GM23338 (cell line): ENCODE results near the gene SAA1. TPM values are rescaled to one million over a fixed set of nuclear protein-coding genes. Genes with fewer than 3 reads are reported as not detected.

Source experiments
- ATAC-seq: fragments of 200-7000 bp; cut with Tn5 transposase; 3 replicates; pipeline ENCODE4 v1.9.1; 2020
- DNase-seq: peaks from one replicate; pipeline ENCODE4 v3.0.0-alpha.2; 2015; ENCODE audit warnings: low spot score
- H2AFZ ChIP-seq: fragments of 200-600 bp; sonication (generic); 2 replicates; pipeline ENCODE4 v1.8.0; 2016; ENCODE audit warnings: antibody characterized with exemption, mild to moderate bottlenecking, moderate library complexity
- H3F3A ChIP-seq: fragments of 200-600 bp; sonication (generic); replicated peaks from 2 replicates; pipeline ENCODE4 v1.8.0; 2017; ENCODE audit warnings: antibody characterized with exemption, mixed run types, low read depth
- H3K27ac ChIP-seq: fragments of 200-600 bp; sonication (generic); 2 replicates; pipeline ENCODE4 v1.6.1; 2016; ENCODE audit warnings: low read depth
- H3K27me3 ChIP-seq: fragments of 200-600 bp; sonication (generic); 2 replicates; pipeline ENCODE4 v1.8.0; 2016; ENCODE audit warnings: mild to moderate bottlenecking, mixed run types, moderate library complexity; ENCODE audit not compliant: insufficient read depth
- H3K36me3 ChIP-seq: fragments of 200-600 bp; sonication (generic); 2 replicates; pipeline ENCODE4 v1.8.0; 2016; ENCODE audit warnings: mild to moderate bottlenecking; ENCODE audit not compliant: insufficient read depth
- H3K4me1 ChIP-seq: fragments of 200-600 bp; sonication (generic); 2 replicates; pipeline ENCODE4 v1.8.0; 2016; ENCODE audit warnings: mild to moderate bottlenecking, moderate library complexity; ENCODE audit not compliant: insufficient read depth
- H3K4me2 ChIP-seq: fragments of 200-600 bp; sonication (generic); 2 replicates; pipeline ENCODE4 v1.7.1; 2017; ENCODE audit warnings: mixed run types
- H3K4me3 ChIP-seq: fragments of 200-600 bp; sonication (generic); 2 replicates; pipeline ENCODE4 v1.6.1; 2016; ENCODE audit warnings: mixed run types
- H3K79me2 ChIP-seq: fragments of 200-600 bp; sonication (generic); replicated peaks from 2 replicates; pipeline ENCODE4 v1.8.0; 2017; ENCODE audit warnings: mild to moderate bottlenecking; ENCODE audit not compliant: insufficient read depth
- H3K9me2 ChIP-seq: fragments of 200-600 bp; sonication (generic); 2 replicates; pipeline ENCODE4 v1.8.0; 2017; ENCODE audit not compliant: insufficient read depth
- H4K20me1 ChIP-seq: fragments of 200-600 bp; sonication (generic); replicated peaks from 2 replicates; pipeline ENCODE4 v1.8.0; 2017; ENCODE audit warnings: mild to moderate bottlenecking; ENCODE audit not compliant: insufficient read depth
- H3K27ac Mint-ChIP-seq: 2 replicates; pipeline ENCODE4 v1.8.0; 2020; ENCODE audit warnings: inconsistent platforms, mild to moderate bottlenecking, moderate library complexity, mixed read lengths
- H3K27me3 Mint-ChIP-seq: 3 replicates; pipeline ENCODE4 v1.8.0; 2022; ENCODE audit warnings: low read depth, mild to moderate bottlenecking, moderate library complexity, mixed read lengths, inconsistent platforms; ENCODE audit not compliant: insufficient read depth, poor library complexity
- H3K36me3 Mint-ChIP-seq: 3 replicates; pipeline ENCODE4 v1.8.0; 2021; ENCODE audit warnings: low read depth, mild to moderate bottlenecking, inconsistent platforms, moderate library complexity, mixed read lengths
- H3K4me1 Mint-ChIP-seq: 3 replicates; pipeline ENCODE4 v1.8.0; 2020; ENCODE audit warnings: mild to moderate bottlenecking, inconsistent platforms, mixed read lengths
- H3K4me3 Mint-ChIP-seq: 3 replicates; pipeline ENCODE4 v1.8.0; 2021; ENCODE audit warnings: moderate library complexity, mild to moderate bottlenecking, inconsistent platforms, mixed read lengths
- H3K9me3 Mint-ChIP-seq: 3 replicates; pipeline ENCODE4 v1.8.0; 2020; ENCODE audit warnings: moderate library complexity, mild to moderate bottlenecking, inconsistent platforms, mixed read lengths
- CREB1 ChIP-seq: fragments of 250-450 bp; sonication (Bioruptor Pico); IDR thresholded peaks from 2 replicates; pipeline ENCODE4 v1.5.0; 2020; ENCODE audit warnings: low read depth, mild to moderate bottlenecking, moderate library complexity
- CTCF ChIP-seq, 2 experiments: fragments of 200-600 bp in 1 of 2; sonication (generic) in 1 of 2; conservative IDR thresholded peaks; 2 replicates each; pipeline versions ENCODE4 v1.5.1 to v1.6.1; 2016 to 2017; ENCODE audit warnings: antibody characterized with exemption in 2 of 2, low read depth in 2 of 2, mild to moderate bottlenecking in 2 of 2, moderate library complexity in 1 of 2
- EZH2 ChIP-seq: fragments of 200-600 bp; sonication (generic); IDR thresholded peaks from one replicate; pipeline ENCODE4 v1.8.0; 2017; ENCODE audit warnings: antibody characterized with exemption, mild to moderate bottlenecking, low read depth; ENCODE audit not compliant: unreplicated experiment
- EZH2phosphoT487 ChIP-seq: fragments of 200-600 bp; sonication (generic); IDR thresholded peaks from one replicate; pipeline ENCODE4 v1.8.1; 2018; ENCODE audit warnings: antibody characterized with exemption; ENCODE audit not compliant: unreplicated experiment
- JUNB ChIP-seq: IDR thresholded peaks from one replicate; pipeline ENCODE4 v1.6.1; 2016; ENCODE audit warnings: antibody characterized with exemption; ENCODE audit not compliant: unreplicated experiment
- NANOG ChIP-seq: IDR thresholded peaks from 2 replicates; pipeline ENCODE4 v1.6.1; 2016; ENCODE audit warnings: antibody characterized with exemption, borderline replicate concordance
- STAT1 ChIP-seq: IDR thresholded peaks from one replicate; pipeline ENCODE4 v1.6.1; 2016; ENCODE audit warnings: antibody characterized with exemption; ENCODE audit not compliant: unreplicated experiment
- ZNF331 ChIP-seq: fragments of 250-450 bp; sonication (Bioruptor Pico); IDR thresholded peaks from 2 replicates; pipeline ENCODE4 v1.5.0; 2020; ENCODE audit warnings: low read depth, mild to moderate bottlenecking, moderate library complexity
- ZNF462 ChIP-seq: fragments of 250-450 bp; sonication (Bioruptor Pico); IDR thresholded peaks from 2 replicates; pipeline ENCODE4 v1.5.0; 2020; ENCODE audit warnings: mild to moderate bottlenecking, moderate library complexity
- polyA plus RNA-seq: library from polyadenylated mRNA; unstranded; fragments of >200 nt; fragmentation: Nextera tagmentation; extraction: Ambion mirVana; gene quantifications from 2 replicates; pipeline ENCODE4 v1.2.1, GENCODE V29; 2016
- total RNA-seq: library from RNA; depleted of rRNA; stranded (reverse); fragments of >200 nt; shearing (Covaris generic); gene quantifications from 2 replicates; pipeline ENCODE4 v1.2.3, GENCODE V29; 2014
- TF ChIP-seq, protein P1 (sequence below): IDR thresholded peaks from 2 replicates; pipeline ENCODE4 v1.6.1; 2016; ENCODE audit warnings: antibody characterized with exemption
- TF ChIP-seq, protein P2 (sequence below): IDR thresholded peaks from one replicate; pipeline ENCODE4 v1.6.1; 2018; ENCODE audit warnings: antibody characterized with exemption; ENCODE audit not compliant: unreplicated experiment

Gene SAA1
- total and polyA plus RNA-seq, 2 experiments from 2014 or later = not detected

- TF ChIP-seq ZNF462 (CRISPR knock-in tag) (no peak), ZNF331 (CRISPR knock-in tag) (no peak), CTCF (conservative IDR thresholded peaks at IDR 0.05; ENCODE audit: low read depth in 2 of 2) (no peak)
Measured at GRCh38 chr11:18229501-18229900, 36.6 kb upstream of the SAA1 start (continued).

- Histone ChIP-seq H3F3A (no peaks in the 10 kb centered on the region), H3K9me2 (no peaks in the 10 kb centered on the region), H3K4me2 (no peak overlapping the region), H3K79me2 (no peaks in the 10 kb centered on the region), H2AFZ (no peak overlapping the region), H3K27me3 (no peaks in the 10 kb centered on the region), H3K27ac (no peak overlapping the region), H3K36me3 (no peaks in the 10 kb centered on the region), H4K20me1 (no peaks in the 10 kb centered on the region), H3K4me1 (no peaks in the 10 kb centered on the region), H3K4me3 (no peak overlapping the region)
- ATAC-seq = no peak
- H3K27me3 Mint-ChIP-seq = peaks cover 4% of the 10 kb centered on the region
- H3K4me1 Mint-ChIP-seq = no peaks in the 10 kb centered on the region
- no peaks in the 10 kb centered on the region for H3K36me3 Mint-ChIP-seq
- DNase-seq = no peak
- no peak overlapping the region for H3K27ac Mint-ChIP-seq
- TF ChIP-seq JUNB (no peak), NANOG (no peak), STAT1 (no peak), EZH2phosphoT487 (no peak), EZH2 (no peak), CREB1 (CRISPR knock-in tag) (no peak), ZNF331 (CRISPR knock-in tag) (no peak)
- TF ChIP-seq, protein P1, sequence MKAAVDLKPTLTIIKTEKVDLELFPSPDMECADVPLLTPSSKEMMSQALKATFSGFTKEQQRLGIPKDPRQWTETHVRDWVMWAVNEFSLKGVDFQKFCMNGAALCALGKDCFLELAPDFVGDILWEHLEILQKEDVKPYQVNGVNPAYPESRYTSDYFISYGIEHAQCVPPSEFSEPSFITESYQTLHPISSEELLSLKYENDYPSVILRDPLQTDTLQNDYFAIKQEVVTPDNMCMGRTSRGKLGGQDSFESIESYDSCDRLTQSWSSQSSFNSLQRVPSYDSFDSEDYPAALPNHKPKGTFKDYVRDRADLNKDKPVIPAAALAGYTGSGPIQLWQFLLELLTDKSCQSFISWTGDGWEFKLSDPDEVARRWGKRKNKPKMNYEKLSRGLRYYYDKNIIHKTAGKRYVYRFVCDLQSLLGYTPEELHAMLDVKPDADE = no peak
- TF ChIP-seq, protein P2, sequence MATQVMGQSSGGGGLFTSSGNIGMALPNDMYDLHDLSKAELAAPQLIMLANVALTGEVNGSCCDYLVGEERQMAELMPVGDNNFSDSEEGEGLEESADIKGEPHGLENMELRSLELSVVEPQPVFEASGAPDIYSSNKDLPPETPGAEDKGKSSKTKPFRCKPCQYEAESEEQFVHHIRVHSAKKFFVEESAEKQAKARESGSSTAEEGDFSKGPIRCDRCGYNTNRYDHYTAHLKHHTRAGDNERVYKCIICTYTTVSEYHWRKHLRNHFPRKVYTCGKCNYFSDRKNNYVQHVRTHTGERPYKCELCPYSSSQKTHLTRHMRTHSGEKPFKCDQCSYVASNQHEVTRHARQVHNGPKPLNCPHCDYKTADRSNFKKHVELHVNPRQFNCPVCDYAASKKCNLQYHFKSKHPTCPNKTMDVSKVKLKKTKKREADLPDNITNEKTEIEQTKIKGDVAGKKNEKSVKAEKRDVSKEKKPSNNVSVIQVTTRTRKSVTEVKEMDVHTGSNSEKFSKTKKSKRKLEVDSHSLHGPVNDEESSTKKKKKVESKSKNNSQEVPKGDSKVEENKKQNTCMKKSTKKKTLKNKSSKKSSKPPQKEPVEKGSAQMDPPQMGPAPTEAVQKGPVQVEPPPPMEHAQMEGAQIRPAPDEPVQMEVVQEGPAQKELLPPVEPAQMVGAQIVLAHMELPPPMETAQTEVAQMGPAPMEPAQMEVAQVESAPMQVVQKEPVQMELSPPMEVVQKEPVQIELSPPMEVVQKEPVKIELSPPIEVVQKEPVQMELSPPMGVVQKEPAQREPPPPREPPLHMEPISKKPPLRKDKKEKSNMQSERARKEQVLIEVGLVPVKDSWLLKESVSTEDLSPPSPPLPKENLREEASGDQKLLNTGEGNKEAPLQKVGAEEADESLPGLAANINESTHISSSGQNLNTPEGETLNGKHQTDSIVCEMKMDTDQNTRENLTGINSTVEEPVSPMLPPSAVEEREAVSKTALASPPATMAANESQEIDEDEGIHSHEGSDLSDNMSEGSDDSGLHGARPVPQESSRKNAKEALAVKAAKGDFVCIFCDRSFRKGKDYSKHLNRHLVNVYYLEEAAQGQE = no peak
- no peaks in the 10 kb centered on the region for H3K9me3 Mint-ChIP-seq
- no peak overlapping the region for H3K4me3 Mint-ChIP-seq
Measured at GRCh38 chr11:18230859-18231258, 35.2 kb upstream of the SAA1 start.
